Esophagus squamous epithelium (tissue), 4 donors: ENCODE measurements around the gene MCTP2.

ENCODE experiments used
- CTCF ChIP-seq, 6 experiments: fragments of 450-650 bp in 4 of 6; fragments of 200-600 bp in 2 of 6; sonication (generic) in 2 of 6; IDR thresholded peaks; one replicate each; pipeline ENCODE4 v1.5.1; 2016 to 2019; ENCODE audit warnings: antibody characterized with exemption in 6 of 6, mild to moderate bottlenecking in 4 of 6, moderate library complexity in 4 of 6
- POLR2A ChIP-seq, 4 donors: fragments of 450-650 bp; IDR thresholded peaks; one replicate each; pipeline ENCODE4 v1.6.1; 2017; ENCODE audit warnings: antibody characterized with exemption in 4 of 4, mild to moderate bottlenecking in 4 of 4, moderate library complexity in 3 of 4

- TF ChIP-seq CTCF (IDR thresholded peaks at IDR 0.05) = no peak
- no peak for TF ChIP-seq POLR2A (IDR thresholded peaks at IDR 0.05)
Measured at GRCh38 chr15:94363382-94363781, 132.0 kb downstream of the MCTP2 start.
